ENCODE results near the gene PPP1R12C. TPM values are rescaled to one million over a fixed set of nuclear protein-coding genes. Genes with fewer than 3 reads are reported as not detected.

PPP1R12C gene
- polyA plus RNA-seq, 3 donors: 2.1 to 206 (median 2.6) TPM

DNA sequence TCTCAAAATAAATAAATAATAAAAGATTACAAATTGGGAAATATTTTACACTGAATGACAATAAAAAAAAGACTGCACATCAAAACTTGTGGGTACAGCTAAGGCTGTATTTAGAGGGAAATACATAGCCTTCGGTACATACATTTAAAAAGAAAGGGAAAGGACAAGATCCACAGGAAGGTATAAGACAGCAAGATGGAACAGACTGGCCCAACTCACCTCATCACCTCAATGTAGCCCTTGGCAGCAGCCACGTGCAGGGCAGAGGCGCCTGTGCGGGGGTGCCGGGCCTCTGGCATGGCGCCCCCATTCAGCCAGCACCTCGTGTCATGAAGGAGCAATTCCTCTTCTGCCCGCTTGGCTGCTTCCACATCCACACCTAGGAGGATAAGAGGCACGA, 14.2 kb downstream of the PPP1R12C start:
- intact Hi-C loops (cut with micrococcal nuclease): no loop called here
- no peak overlapping the region for H3K4me3 Mint-ChIP-seq
- no peak overlapping the region for H3K9ac ChIP-seq (ENCODE audit: insufficient read depth, low read length, poor library complexity, severe bottlenecking)
- H3K27me3 ChIP-seq (ENCODE audit: control insufficient read depth in 2 of 2, insufficient read depth in 2 of 2, low read length in 2 of 2): no peaks in the 10 kb centered on the region
- H3K4me1 Mint-ChIP-seq: peaks cover 12% of the 10 kb centered on the region
- peaks cover 8 to 12% of the 10 kb centered on the region in 2 donors for H3K4me1 ChIP-seq (ENCODE audit: control insufficient read depth in 1 of 2, insufficient read depth in 2 of 2, low read length in 2 of 2)
- no peak overlapping the region for H3K27ac Mint-ChIP-seq
- no peak overlapping the region for H3K4me2 ChIP-seq (replicated peaks; ENCODE audit: extremely low read depth, low read length, poor library complexity, severe bottlenecking)
- no peak overlapping the region for H3K27ac ChIP-seq (ENCODE audit: low read depth in 1 of 2, low read length in 2 of 2)
- H3K27me3 Mint-ChIP-seq (ENCODE audit: low read depth in 3 of 3): peaks cover 0 to 1% (median 0%) of the 10 kb centered on the region in 3 donors
- peaks cover 1 to 10% (median 5%) of the 10 kb centered on the region in 7 donors for H3K9me3 Mint-ChIP-seq
- WGBS (ENCODE audit: insufficient coverage): 98% methylated on average over 8 of the region's 9 CpGs
- no peak overlapping the region for H3K4me3 ChIP-seq (replicated peaks in 1 of 3; ENCODE audit: low read depth in 2 of 3, low read length in 3 of 3)
- DNase-seq: no peak
- H2AFZ ChIP-seq (ENCODE audit: insufficient read depth, low read depth, low read length, poor library complexity, severe bottlenecking): no peak overlapping the region
- H4K20me1 ChIP-seq (ENCODE audit: insufficient read depth, low read length): peaks cover 88% of the 10 kb centered on the region
- H3K79me2 ChIP-seq (ENCODE audit: insufficient read depth, low read length): peaks cover 22% of the 10 kb centered on the region
- peaks cover 0 to 11% of the 10 kb centered on the region in 2 donors for H3K9me3 ChIP-seq (replicated peaks in 1 of 2; ENCODE audit: control insufficient read depth in 1 of 2, insufficient read depth in 1 of 2, low read length in 2 of 2)
- H3K36me3 Mint-ChIP-seq: peaks cover 47 to 75% of the 10 kb centered on the region in 2 donors
- TF ChIP-seq, protein P1, sequence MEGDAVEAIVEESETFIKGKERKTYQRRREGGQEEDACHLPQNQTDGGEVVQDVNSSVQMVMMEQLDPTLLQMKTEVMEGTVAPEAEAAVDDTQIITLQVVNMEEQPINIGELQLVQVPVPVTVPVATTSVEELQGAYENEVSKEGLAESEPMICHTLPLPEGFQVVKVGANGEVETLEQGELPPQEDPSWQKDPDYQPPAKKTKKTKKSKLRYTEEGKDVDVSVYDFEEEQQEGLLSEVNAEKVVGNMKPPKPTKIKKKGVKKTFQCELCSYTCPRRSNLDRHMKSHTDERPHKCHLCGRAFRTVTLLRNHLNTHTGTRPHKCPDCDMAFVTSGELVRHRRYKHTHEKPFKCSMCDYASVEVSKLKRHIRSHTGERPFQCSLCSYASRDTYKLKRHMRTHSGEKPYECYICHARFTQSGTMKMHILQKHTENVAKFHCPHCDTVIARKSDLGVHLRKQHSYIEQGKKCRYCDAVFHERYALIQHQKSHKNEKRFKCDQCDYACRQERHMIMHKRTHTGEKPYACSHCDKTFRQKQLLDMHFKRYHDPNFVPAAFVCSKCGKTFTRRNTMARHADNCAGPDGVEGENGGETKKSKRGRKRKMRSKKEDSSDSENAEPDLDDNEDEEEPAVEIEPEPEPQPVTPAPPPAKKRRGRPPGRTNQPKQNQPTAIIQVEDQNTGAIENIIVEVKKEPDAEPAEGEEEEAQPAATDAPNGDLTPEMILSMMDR (IDR thresholded peaks at IDR 0.05): no peak
- peaks cover 49 to 76% of the 10 kb centered on the region in 2 donors for H3K36me3 ChIP-seq (replicated peaks in 1 of 2; ENCODE audit: control insufficient read depth in 1 of 2, insufficient read depth in 2 of 2, low read length in 2 of 2)

DNA sequence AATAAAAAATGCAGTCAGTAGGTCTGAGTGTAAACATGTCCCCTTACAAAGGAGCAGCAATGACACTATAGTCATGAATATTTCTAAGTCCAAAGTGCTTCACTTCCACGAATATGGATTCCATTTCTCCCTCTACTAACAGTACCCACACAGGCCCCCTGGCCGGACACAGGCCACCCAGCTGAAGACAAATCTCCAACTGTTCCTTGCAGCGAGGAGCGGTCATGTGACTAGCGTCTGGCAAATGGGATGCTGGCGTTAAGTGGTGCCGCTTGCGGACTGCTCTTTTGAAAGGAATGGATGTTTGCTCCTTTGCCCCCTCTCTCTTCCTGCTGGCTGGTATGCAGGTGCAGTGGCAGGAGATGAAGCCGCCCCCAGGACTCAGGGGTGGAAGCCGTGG, 16.2 kb downstream of the PPP1R12C start:
- H2AFZ ChIP-seq (ENCODE audit: insufficient read depth, low read depth, low read length, poor library complexity, severe bottlenecking): no peak overlapping the region
- no peak for DNase-seq
- H3K4me1 Mint-ChIP-seq: peaks cover 16% of the 10 kb centered on the region
- H3K4me2 ChIP-seq (replicated peaks; ENCODE audit: extremely low read depth, low read length, poor library complexity, severe bottlenecking): no peak overlapping the region
- peaks cover 83% of the 10 kb centered on the region for H4K20me1 ChIP-seq (ENCODE audit: insufficient read depth, low read length)
- H3K4me3 ChIP-seq (replicated peaks in 1 of 3; ENCODE audit: low read depth in 2 of 3, low read length in 3 of 3): no peak overlapping the region
- H3K9me3 Mint-ChIP-seq: peaks cover 1 to 10% (median 5%) of the 10 kb centered on the region in 7 donors
- H3K4me1 ChIP-seq (ENCODE audit: control insufficient read depth in 1 of 2, insufficient read depth in 2 of 2, low read length in 2 of 2): peaks cover 10 to 17% of the 10 kb centered on the region in 2 donors
- H3K9ac ChIP-seq (ENCODE audit: insufficient read depth, low read length, poor library complexity, severe bottlenecking): no peak overlapping the region
- peaks cover 0 to 11% of the 10 kb centered on the region in 2 donors for H3K9me3 ChIP-seq (replicated peaks in 1 of 2; ENCODE audit: control insufficient read depth in 1 of 2, insufficient read depth in 1 of 2, low read length in 2 of 2)
- H3K79me2 ChIP-seq (ENCODE audit: insufficient read depth, low read length): peaks cover 15% of the 10 kb centered on the region
- no peak overlapping the region for H3K27ac Mint-ChIP-seq
- peaks cover 0 to 2% (median 0%) of the 10 kb centered on the region in 3 donors for H3K27me3 Mint-ChIP-seq (ENCODE audit: low read depth in 3 of 3)
- TF ChIP-seq, protein P1 (IDR thresholded peaks at IDR 0.05): no peak
- H3K36me3 Mint-ChIP-seq: peaks cover 44 to 80% of the 10 kb centered on the region in 2 donors
- H3K27me3 ChIP-seq (ENCODE audit: control insufficient read depth in 2 of 2, insufficient read depth in 2 of 2, low read length in 2 of 2): no peaks in the 10 kb centered on the region
- intact Hi-C loops (cut with micrococcal nuclease): no loop called here
- H3K27ac ChIP-seq (ENCODE audit: low read depth in 1 of 2, low read length in 2 of 2): no peak overlapping the region
- 85% methylated on average over 9 of the region's 10 CpGs for WGBS (ENCODE audit: insufficient coverage)
- H3K4me3 Mint-ChIP-seq: no peak overlapping the region
- H3K36me3 ChIP-seq (replicated peaks in 1 of 2; ENCODE audit: control insufficient read depth in 1 of 2, insufficient read depth in 2 of 2, low read length in 2 of 2): peaks cover 44 to 75% of the 10 kb centered on the region in 2 donors
